ENCODE measurements around the gene RGMA. TPM values are rescaled to one million over a fixed set of nuclear protein-coding genes. Genes with fewer than 3 reads are reported as not detected.

The RGMA gene
- total and polyA plus RNA-seq, 2 donors from 2014 or later = 4.4 to 4.7 TPM

DNA sequence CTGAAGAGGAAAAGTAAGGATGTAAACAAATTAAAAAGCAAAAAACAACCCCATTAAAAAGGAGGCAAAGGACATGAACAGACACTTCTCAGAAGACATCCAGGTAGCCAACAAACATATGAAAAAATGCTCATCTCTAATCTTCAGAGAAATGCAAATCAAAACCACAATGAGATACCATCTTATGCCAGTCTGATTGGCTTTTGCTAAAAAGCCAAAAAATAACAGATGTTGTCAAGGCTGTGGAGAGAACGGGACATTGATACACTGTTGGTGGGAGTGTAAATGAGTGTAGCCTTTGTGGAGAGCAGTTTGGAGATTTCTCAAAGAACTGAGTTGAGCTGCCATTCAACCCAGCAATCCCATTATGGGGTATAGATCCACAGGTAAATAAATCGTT, 18.6 kb upstream of the RGMA start:
- H3K27me3 ChIP-seq (ENCODE audit: control insufficient read depth, insufficient read depth, low read length) = peaks cover 6% of the 10 kb centered on the region
- no peak overlapping the region for H3K9ac ChIP-seq (ENCODE audit: low read length in 3 of 3)
- no peaks in the 10 kb centered on the region for H3K4me1 ChIP-seq (ENCODE audit: control insufficient read depth in 2 of 3, insufficient read depth in 2 of 3, low read depth in 1 of 3, low read length in 3 of 3)
- peaks cover 0 to 2% (median 0%) of the 10 kb centered on the region in 3 donors for H3K9me3 ChIP-seq (ENCODE audit: control insufficient read depth in 2 of 3, insufficient read depth in 1 of 3, low read length in 3 of 3)
- DNase-seq (no peak), FAIRE-seq (no peak)
- H3K27ac ChIP-seq (ENCODE audit: low read depth in 2 of 2, low read length in 2 of 2) = no peak overlapping the region
- no peaks in the 10 kb centered on the region for H3K36me3 ChIP-seq (ENCODE audit: control insufficient read depth in 2 of 3, insufficient read depth in 3 of 3, low read length in 3 of 3)
- no peak for TF ChIP-seq CTCF (IDR thresholded peaks at IDR 0.05; ENCODE audit: borderline replicate concordance, extremely low read depth, insufficient read depth)
- intact Hi-C loops (cut with DNase I) = no loop called here
- no peak overlapping the region for H3K4me3 ChIP-seq (ENCODE audit: low read length in 3 of 3)

- TF ChIP-seq CTCF (IDR thresholded peaks at IDR 0.05; ENCODE audit: borderline replicate concordance, extremely low read depth, insufficient read depth) = no peak
- no peaks in the 10 kb centered on the region for H3K4me1 ChIP-seq (ENCODE audit: control insufficient read depth in 2 of 3, insufficient read depth in 2 of 3, low read depth in 1 of 3, low read length in 3 of 3)
- FAIRE-seq = no peak
- H3K27me3 ChIP-seq (ENCODE audit: control insufficient read depth, insufficient read depth, low read length) = peaks cover 6% of the 10 kb centered on the region
- no peak overlapping the region for H3K9ac ChIP-seq (ENCODE audit: low read length in 3 of 3)
- intact Hi-C loops (cut with DNase I) = no loop called here
- H3K9me3 ChIP-seq (ENCODE audit: control insufficient read depth in 2 of 3, insufficient read depth in 1 of 3, low read length in 3 of 3) = peaks cover 0 to 2% (median 0%) of the 10 kb centered on the region in 3 donors
- no peak overlapping the region for H3K27ac ChIP-seq (ENCODE audit: low read depth in 2 of 2, low read length in 2 of 2)
- no peak for DNase-seq
- no peaks in the 10 kb centered on the region for H3K36me3 ChIP-seq (ENCODE audit: control insufficient read depth in 2 of 3, insufficient read depth in 3 of 3, low read length in 3 of 3)
- H3K4me3 ChIP-seq (ENCODE audit: low read length in 3 of 3) = no peak overlapping the region
These were observed 16.5 kb upstream of the RGMA start for GRCh38 chr15:93105485-93105884.

DNA sequence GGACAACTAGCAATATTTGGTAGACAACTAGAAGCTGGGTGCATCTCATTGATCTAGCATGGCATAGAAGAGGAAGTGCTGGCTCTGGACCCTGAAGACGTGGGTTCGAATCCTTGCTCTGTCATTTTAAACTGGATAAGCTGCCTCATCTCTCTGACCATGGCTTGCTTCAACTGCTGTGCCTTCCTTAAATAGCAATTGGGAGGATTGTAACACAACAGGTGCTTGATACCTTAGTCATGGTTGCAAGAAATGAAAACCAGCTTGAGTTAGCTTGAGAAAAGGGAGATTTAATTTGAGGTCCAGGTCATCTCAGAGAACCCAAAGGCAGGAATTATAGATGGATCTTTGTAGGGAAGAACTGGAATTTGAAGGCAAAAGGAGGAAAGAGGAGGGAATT, 14.8 kb upstream of the RGMA start:
- Histone ChIP-seq H3K36me3 (ENCODE audit: control insufficient read depth in 2 of 3, insufficient read depth in 3 of 3, low read length in 3 of 3) (no peaks in the 10 kb centered on the region), H3K27me3 (ENCODE audit: control insufficient read depth, insufficient read depth, low read length) (no peaks in the 10 kb centered on the region), H3K4me3 (ENCODE audit: low read length in 3 of 3) (no peak overlapping the region), H3K9ac (ENCODE audit: low read length in 3 of 3) (no peak overlapping the region), H3K4me1 (ENCODE audit: control insufficient read depth in 2 of 3, insufficient read depth in 2 of 3, low read depth in 1 of 3, low read length in 3 of 3) (no peaks in the 10 kb centered on the region), H3K9me3 (ENCODE audit: control insufficient read depth in 2 of 3, insufficient read depth in 1 of 3, low read length in 3 of 3) (peaks cover 0 to 2% (median 0%) of the 10 kb centered on the region in 3 donors), H3K27ac (ENCODE audit: low read depth in 2 of 2, low read length in 2 of 2) (no peak overlapping the region)
- intact Hi-C loops (cut with DNase I) = no loop called here
- DNase-seq (no peak), FAIRE-seq (no peak)
- no peak for TF ChIP-seq CTCF (IDR thresholded peaks at IDR 0.05; ENCODE audit: borderline replicate concordance, extremely low read depth, insufficient read depth)

DNA sequence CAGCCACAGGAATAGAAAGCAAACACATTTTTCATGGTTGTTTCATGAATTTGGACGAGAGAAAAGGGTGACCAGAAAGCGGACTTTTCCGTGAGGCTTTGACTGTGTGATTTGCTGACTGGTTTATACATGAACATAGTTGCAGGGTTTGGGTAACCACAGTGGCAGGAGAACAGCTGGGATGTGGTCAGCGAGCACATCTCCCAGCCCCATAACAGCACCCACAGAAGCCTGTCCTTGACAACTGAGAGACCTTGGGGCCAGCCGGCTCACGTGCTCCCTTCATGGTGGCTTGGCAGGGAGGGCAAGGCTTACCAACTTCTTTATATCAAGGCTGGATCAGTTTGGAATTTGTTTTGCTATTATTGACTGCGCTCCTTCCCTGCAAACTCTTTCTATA, 13.2 kb upstream of the RGMA start:
- H3K4me3 ChIP-seq (ENCODE audit: low read length in 3 of 3) = no peak overlapping the region
- no peak for FAIRE-seq
- DNase-seq = no peak
- no peak overlapping the region for H3K27ac ChIP-seq (ENCODE audit: low read depth in 2 of 2, low read length in 2 of 2)
- H3K4me1 ChIP-seq (ENCODE audit: control insufficient read depth in 2 of 3, insufficient read depth in 2 of 3, low read depth in 1 of 3, low read length in 3 of 3) = no peaks in the 10 kb centered on the region
- intact Hi-C loops (cut with DNase I) = no loop called here
- no peak overlapping the region for H3K9ac ChIP-seq (ENCODE audit: low read length in 3 of 3)
- no peaks in the 10 kb centered on the region for H3K27me3 ChIP-seq (ENCODE audit: control insufficient read depth, insufficient read depth, low read length)
- no peaks in the 10 kb centered on the region for H3K36me3 ChIP-seq (ENCODE audit: control insufficient read depth in 2 of 3, insufficient read depth in 3 of 3, low read length in 3 of 3)
- no peak for TF ChIP-seq CTCF (IDR thresholded peaks at IDR 0.05; ENCODE audit: borderline replicate concordance, extremely low read depth, insufficient read depth)
- H3K9me3 ChIP-seq (ENCODE audit: control insufficient read depth in 2 of 3, insufficient read depth in 1 of 3, low read length in 3 of 3) = peaks cover 0 to 2% (median 0%) of the 10 kb centered on the region in 3 donors
